Measurements from ENCODE around the gene MIGA1.
"Not testable (repeated sequence)": the region's sequence is repeated elsewhere in the genome, so short reads cannot be mapped to it uniquely, and the experiment has no call there.

Gene MIGA1

GRCh38 chr1:77857552-77857951 lies 78.1 kb downstream of the MIGA1 start:
- no peak for DNase-seq

- no peak for DNase-seq
Observed at GRCh38 chr1:77858725-77859124, 79.3 kb downstream of the MIGA1 start.

DNA sequence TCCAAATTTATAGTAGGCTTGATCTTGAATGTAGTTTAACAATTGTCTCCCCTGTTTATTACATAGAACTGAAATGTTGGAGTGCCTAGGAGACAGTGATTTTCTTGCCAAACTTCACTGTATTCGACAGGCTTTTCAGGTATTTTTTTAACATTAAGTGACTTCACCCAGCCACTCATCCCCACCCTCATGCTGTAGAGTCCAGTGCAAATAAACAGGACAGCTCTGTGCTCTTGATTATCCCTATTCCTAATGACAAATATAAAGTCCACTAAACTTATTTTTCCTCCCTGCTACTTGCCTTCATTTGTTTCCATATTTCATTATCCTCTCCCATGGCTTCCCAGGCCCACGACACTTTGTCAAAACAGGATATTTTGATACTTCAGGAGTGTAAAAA lies 79.8 kb downstream of the MIGA1 start:
- no peak for DNase-seq

DNA sequence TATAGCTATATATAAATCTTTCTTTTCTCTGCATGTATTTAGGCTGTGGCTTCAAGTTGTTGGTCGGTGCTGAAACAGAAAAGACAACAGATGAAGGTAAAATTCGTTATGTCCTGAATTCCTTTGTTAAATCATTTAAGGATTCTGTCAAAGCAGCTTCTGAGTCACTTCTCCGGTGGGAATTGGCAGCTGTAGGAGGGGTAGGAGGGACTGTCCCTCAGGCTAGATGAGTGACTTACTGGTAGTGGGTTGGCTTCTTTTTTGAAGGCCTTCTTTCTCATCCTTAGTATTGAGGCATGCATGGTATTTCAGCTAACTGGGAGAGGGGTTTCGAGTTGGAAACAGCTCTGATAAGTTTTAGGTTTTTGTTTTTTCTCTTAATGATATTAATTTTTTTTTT lies 86.8 kb downstream of the MIGA1 start:
- no peak for DNase-seq

DNA sequence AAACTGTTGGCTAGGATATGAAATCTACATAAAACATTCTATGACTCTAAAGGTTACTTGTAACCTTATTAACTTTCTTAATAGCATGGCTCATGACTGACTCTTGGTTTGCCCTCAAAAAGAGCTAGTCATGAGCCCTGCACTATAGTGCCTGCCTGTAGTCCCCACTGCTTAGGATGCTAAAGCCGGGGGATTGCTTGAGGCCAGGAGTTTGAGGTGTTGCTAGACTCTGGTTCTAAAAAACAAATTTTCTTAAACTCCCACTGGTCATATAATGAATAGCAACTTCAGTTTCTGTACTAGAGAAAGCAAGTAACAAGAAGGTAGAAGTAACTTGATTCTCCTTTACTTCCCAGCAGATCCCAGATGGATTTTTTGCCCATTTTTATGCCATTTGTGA lies 93.2 kb downstream of the MIGA1 start:
- DNase-seq = no peak

GRCh38 chr1:77873461-77873860 lies 94.0 kb downstream of the MIGA1 start:
- no peak for DNase-seq

DNA sequence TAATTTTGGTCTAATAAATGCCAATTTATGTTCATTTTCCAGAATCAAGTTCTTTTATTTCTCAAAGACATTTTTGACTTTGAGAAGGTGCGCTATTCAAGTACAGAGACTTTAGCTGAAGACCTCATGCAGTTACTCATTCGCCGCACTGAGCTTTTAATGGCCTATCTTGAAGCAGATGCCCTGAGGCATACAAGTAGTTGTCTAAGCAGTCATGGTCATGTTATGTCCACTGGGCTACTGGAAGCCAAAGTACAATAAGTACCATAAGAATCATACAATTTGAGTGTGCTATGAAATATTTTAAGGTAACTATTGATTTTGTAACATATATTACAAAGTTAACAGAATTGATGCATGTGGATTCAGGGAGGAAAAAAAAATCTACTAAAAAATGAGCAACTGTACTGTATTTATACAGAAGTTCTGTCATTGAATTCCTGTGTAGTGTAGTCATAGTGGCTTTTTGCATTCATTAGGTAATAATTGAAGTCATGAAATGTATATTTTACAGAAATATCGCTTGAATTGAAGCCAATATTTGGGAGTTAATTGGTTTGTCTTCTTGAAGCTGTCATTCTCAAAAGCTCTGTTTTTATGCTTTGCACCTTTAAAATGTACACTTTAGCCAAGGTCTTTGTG lies 95.5 kb downstream of the MIGA1 start:
- DNase-seq = no peak

GRCh38 chr1:77876884-77877283 lies 97.4 kb downstream of the MIGA1 start:
- DNase-seq = no peak

DNA sequence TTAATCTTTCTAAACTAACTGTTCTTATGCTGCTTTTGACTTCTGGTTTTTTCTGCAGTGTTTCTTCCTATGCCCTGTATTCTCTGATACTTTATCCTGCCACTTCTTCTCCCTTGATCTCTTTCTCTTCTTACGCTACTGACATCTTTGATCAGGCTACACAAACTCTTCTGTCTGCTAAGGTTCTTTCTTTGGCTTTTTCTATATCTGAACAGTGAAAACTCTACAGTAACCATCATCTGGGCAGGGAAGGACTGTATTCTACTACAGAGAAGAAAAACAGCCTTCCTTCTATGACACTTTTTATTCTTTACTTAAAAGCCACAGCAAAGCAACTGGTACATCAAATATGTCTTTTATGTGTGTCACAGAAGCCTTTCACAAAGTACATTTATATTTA lies 101.6 kb downstream of the MIGA1 start:
- DNase-seq = no peak

- no peak for DNase-seq
Observed at GRCh38 chr1:77882411-77882810, 103.0 kb downstream of the MIGA1 start.

GRCh38 chr1:77888081-77888780 lies 108.8 kb downstream of the MIGA1 start, which contains the start of gene NEXN:
Gene NEXN, plus strand, starts transcription at chr1:77888624. Its CDS starts 27,483 bp downstream, at chr1:77916107.
- no peak for DNase-seq

GRCh38 chr1:77888781-77889642 lies 109.6 kb downstream of the MIGA1 start:
- DNase-seq = no peak

DNA sequence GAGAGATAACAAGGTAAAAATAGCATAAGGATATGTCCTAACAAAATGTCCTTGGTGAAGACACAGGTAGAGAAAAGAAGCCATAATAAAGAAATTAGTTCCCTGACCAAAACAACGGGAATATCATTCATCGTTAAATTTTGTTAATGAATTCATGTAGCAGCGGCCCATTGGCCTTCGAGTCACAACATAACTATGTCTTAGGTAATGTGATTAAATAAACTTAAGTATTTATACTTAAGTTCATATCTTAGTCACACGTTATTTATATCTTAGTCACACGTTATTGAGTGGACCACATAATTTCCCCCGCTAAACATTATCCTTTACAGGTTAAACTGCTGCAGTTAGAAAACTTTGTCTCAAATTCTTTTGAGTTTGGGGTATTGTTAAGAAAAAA lies 110.2 kb downstream of the MIGA1 start:
- no peak for DNase-seq

GRCh38 chr1:77891200-77891599 lies 111.8 kb downstream of the MIGA1 start:
- DNase-seq = no peak

DNA sequence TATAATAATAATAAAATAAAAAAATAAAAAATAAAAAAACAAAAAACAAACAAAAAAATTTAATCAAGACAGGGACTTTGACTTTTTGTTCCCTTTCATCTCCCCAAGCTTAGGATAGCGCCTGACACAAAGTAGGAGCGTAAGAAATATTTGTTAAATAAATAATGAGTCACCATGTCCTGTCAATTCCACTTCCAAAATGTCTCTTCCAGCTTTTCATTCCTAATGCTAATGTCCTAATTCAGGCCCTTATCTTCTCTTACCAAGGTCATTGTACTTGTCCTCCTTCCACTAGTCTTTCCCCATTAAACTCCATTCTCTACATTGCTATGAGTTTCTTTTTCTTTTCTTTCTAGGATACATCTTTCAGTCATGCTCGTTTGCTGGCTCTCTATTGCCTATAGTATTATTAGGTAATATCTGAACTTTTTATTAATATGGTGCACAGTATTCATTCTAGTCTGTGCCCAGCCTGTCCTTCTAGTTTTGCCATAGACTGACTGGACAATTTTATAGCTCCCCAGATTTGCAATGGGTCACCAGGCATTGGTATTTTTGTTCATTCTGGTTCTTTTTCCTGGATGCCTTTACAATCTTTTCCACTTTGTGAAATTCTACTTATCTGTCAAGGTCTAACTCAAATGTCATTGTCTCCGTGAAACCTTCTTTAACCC lies 120.3 kb downstream of the MIGA1 start:
- no peak for DNase-seq

DNA sequence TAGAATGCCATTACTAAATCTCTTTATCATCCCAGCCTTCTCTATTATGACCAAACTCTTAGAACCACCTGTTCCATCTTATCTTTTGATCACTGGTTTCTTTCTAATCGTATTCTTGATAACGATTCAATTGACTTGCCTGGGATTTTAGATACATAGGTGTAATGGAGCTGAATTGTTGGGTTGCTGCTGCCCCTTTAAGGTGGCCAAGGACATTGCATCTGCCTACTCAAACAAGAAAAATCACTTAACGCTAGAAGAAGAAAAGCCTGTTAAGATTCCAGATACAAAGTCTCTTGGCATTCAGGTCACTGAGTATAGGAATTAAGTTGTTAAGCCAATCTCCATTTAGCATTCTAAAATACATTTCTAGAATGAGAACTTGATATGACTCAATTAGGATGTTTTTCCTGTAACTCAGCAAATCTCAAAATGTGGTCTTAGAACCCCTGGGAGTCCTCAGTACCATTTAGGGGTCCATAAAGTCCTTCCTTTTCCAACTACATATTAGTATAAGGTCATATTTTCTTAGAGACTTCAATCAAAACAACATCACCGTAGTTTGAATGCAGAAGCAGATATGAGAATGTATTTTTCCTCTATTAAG lies 121.3 kb downstream of the MIGA1 start:
- no peak for DNase-seq

GRCh38 chr1:77905603-77906002 lies 126.2 kb downstream of the MIGA1 start:
- DNase-seq = no peak

DNA sequence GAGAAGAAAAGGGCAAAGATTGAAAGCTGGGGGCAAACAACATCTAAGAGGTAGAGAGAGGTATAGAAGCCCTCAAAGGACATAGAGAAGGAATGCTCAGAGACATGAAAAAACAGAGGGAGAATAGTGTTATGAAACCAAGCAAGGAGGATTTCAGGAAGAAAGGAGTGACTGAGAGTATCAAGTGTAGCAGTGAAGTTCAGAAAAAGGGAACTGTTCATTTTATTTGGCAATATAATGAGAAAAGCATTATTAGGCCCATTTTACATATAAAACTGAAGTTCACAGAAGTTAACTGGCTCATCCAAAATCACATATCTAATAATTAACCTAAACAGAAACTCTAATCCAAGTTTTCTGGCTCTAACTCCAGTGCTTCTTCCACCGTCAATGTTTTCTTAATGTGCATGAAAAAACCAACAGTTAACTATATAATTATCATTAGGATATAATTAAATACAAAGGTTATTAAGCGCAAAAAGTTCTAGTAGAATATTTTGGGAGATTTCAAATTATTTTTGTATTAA lies 126.6 kb downstream of the MIGA1 start:
- DNase-seq = no peak

GRCh38 chr1:77906624-77907023 lies 127.2 kb downstream of the MIGA1 start:
- no peak for DNase-seq

- no peak for DNase-seq
Observed at GRCh38 chr1:77910116-77910515, 130.7 kb downstream of the MIGA1 start.

GRCh38 chr1:77918918-77919317 lies 139.5 kb downstream of the MIGA1 start:
- DNase-seq = not testable (repeated sequence)

DNA sequence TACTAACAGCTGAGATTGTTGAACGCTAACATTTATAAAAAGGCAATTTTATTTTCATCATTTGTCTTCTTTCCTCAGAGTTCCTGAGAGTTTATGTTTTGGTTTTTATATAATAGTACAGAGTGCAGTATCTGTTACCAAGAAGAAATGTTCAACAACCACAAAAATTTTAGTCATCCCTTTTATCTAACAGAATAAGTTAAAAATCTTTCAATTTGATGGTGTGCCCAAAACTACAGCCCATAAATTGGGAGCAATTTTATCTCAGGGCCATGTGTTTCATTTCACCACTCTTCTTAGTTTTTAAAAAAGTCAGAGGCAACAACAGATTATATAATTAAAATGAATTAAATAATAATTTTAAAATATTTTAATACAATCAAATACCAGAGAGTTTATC lies 146.1 kb downstream of the MIGA1 start:
- DNase-seq = no peak

DNA sequence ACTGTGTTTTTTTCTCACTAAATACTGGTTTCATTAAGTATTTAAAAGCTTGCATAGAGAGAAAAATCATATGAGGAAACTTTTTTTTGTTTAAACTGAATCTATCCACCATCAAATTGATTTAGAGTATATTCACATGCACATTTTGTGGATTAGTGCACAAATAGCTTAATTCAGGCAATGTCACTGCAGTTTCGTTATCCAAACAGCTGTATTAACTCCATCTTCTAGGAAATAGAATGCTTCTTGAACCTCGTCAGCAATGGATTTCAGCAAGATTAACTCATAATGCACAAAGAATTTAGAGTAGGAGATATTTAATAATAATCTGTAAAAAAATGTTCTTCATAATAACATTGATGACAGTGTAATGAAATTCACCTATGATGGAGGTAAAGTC lies 146.5 kb downstream of the MIGA1 start:
- no peak for DNase-seq

Measured in NCI-H774 (cell line).